Mammary epithelial cell (primary cell): Measurements from ENCODE around the gene ATXN1.

Experiments
- CTCF ChIP-seq, 2 donors: IDR thresholded peaks in 1 of 2; conservative IDR thresholded peaks in 1 of 2; 2 replicates each; pipeline ENCODE4 v1.5.1; 2011 to 2012; ENCODE audit warnings: inconsistent platforms in 2 of 2, low read length in 2 of 2, mild to moderate bottlenecking in 2 of 2, control low read depth in 1 of 2, low read depth in 1 of 2; ENCODE audit not compliant: insufficient read depth in 1 of 2; ENCODE audit errors: extremely low read depth in 1 of 2
- EZH2 ChIP-seq: IDR thresholded peaks from 2 replicates; pipeline ENCODE4 v1.6.1; 2012; ENCODE audit warnings: low read length, inconsistent platforms, borderline replicate concordance

- TF ChIP-seq CTCF (conservative IDR thresholded peaks at IDR 0.05 in 1 of 2, IDR thresholded peaks at IDR 0.05 in 1 of 2; ENCODE audit: extremely low read depth in 1 of 2, insufficient read depth in 1 of 2, low read depth in 1 of 2, low read length in 2 of 2), result no peak
- TF ChIP-seq EZH2, result no peak
Measured at GRCh38 chr6:16278750-16279149, 482.5 kb downstream of the ATXN1 start.
